ENCODE data around the gene ME2.
"Not testable (repeated sequence)": the region's sequence is repeated elsewhere in the genome, so short reads cannot be mapped to it uniquely, and the experiment has no call there.

The ME2 gene

DNA sequence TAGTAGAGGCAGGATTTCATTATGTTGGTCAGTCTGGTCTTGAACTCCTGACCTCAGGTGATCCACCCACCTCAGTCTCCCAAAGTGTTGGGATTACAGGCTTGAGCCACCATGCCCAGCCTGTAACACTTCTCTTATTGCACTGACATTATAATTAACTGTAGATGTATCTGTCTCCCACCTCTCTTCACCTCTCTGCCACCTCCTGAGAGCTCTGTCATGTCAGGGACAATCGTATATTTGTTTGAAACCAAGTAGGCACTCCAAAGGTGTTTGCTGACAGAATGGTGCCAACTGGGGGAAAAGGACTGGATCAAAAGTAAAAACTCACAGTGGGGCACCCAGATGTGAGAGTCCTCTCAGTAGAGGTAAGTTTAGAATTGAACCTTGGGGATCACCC lies 17.3 kb upstream of the ME2 start:
- no peak for DNase-seq (ENCODE audit: low read depth, low spot score)

DNA sequence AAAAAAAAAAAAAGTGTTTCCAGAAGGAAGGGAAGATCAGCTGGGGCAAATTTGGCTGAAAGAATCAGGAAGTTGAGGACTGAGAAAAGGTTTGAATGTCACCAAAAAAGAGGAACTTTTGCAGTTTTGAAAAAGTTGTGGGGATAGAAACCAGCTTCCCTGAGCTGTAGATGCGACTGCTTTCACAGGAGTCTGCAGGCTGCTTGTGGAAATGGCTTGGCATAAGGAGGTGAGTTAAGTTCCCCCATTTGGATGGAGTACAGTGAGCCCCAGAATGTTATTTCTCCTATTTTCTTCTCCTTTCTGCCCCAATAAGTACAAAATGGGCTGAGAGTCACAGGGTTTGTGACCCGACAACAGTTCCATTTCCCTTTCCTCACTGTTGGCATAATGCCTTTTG lies 16.5 kb upstream of the ME2 start:
- no peak for DNase-seq (ENCODE audit: low read depth, low spot score)

GRCh38 chr18:50863840-50864375 lies 15.0 kb upstream of the ME2 start:
- no peak for DNase-seq (ENCODE audit: low read depth, low spot score)

DNA sequence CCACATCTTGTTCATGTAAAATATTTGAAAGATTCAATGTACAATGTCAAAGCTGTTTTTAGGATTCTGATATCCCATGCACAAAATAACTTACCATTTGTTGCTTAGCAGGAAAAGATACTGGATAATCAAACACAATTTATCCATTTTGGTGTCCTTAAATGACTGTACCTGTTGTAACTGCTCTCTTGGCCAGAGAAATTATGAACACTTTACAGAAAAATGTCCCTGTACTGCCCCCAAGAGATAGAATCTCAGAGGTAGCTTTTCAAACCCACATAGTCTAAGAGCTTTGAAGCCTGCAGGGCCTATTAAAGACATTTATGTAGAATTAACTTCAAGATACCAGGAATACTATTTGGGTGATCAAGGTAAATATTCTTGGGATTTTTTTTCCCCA lies 12.2 kb upstream of the ME2 start:
- DNase-seq (ENCODE audit: low read depth, low spot score) = no peak

GRCh38 chr18:50869150-50869549 lies 9.8 kb upstream of the ME2 start:
- DNase-seq (ENCODE audit: low read depth, low spot score) = no peak

GRCh38 chr18:50870138-50870845 lies 8.6 kb upstream of the ME2 start:
- DNase-seq (ENCODE audit: low read depth, low spot score) = no peak

DNA sequence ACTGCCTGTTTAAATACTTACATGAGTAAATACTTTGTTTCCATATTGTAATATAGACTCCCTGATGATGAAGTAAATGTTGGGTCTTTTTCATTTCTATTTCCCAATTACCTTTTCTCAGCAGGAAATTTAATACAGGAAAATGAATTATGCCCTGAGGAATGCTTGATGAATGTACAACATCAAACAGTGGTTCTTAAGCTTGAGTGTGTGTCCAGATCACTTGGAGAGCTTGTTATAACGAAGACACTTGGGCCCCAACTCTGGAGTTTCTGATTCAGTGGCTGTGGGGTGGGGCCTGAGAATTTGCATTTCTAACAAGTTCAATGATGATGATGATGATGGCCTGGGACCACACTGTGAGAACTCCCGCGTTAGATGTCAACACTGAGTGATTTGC lies 7.1 kb upstream of the ME2 start:
- DNase-seq (ENCODE audit: low read depth, low spot score) = no peak

DNA sequence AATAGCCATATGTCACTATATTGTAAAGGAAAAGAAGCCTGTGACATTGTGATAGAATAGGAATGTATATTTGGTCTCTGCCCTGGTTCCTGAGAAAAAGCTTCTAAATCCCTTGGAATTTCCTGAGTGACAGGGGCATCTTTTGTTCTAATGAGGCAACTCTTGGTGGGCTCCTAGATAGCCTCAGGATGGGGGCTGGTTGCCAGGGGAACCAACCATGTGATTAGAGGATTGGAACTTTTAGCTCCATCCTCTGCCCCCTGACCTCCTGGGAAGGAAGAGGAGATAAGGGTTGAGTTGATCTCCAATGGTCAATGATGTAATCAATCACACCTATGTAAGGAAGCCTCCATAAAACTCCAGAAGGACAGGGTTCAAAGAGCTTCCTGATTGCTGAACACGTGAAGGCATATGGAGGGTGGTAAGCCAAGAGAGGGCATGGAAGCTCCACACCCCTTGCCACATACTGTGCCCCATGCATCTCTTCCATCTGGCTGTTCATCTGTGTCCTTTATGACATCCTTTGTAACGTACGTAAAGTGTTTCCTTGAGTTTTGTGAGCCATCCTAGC lies 2.9 kb upstream of the ME2 start:
- no peak for DNase-seq (ENCODE audit: low read depth, low spot score)

DNA sequence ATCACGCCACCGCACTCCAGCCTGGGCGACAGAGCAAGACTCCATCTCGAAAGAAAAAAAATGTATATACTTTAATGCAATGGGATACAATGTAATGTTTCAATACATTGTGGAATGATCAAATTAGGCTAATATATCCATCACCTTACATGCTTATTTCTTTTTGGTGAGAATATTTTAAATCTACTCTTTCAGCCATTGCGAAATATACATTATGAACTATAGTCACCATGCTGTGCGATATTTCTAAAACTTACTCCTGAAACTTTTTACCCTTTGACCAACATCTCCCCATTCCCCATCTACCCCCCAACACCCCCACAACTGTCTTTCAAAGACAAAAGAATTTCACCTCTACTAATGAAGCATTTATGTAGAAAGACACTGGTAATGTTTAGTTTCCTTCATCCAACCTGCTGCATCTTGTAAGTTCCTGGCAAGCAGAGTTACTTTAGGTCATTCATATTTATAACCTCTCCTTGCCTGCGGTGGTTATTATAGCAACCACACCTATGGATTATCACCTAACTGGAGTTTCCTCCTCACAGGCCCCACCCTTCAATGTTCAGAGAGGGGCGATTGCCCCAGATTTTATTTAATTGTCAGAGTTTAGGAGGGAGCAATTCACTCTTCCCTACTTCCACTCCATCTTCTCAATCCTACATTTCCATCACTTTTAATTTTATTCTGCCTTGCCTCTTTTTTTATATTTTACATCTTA lies 1.2 kb upstream of the ME2 start:
- no peak for DNase-seq (ENCODE audit: low read depth, low spot score)

DNA sequence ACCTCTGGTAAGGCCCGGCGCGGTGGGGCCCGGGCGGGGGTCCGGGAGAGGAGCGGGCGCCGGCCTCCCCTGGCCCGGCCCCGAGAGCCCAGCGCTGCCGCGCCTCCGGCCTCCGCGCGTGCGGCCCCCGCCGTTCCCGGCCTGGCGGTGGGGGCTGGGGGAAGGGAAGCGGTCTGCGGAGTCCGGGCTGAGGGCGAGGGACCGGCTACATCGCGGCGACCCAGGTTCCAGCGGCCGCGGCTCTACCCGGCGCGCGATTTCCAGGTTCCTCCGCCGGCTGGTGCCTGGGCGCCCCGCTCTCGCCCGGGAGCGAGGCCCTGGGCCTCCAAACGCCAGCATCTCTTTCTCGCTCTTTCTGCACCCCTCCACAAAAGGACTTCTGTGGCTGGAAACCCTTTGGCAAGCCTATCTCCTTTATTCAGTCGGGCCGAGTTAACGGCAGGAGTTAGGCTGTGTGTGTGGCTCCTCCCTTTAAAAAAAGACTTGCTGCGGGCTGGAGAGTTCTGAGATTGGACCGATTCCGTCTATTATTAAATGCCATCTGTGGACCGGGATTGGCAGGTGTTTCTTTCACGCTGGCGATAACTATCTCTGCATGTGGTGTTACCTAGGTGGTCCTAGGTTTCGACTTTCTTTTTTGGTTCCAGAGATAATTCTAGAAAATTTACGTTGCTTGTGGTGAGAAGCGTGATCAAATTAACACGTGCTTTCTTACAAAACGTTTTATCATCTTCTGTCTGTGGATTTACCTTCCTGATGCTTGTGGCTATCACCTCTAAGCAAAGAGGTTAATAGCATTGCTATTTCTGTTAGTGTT lies 592 bp downstream of the ME2 start:
- DNase-seq (ENCODE audit: low read depth, low spot score) = no peak

- DNase-seq (ENCODE audit: low read depth, low spot score) = no peak
These were observed 1.2 kb downstream of the ME2 start for GRCh38 chr18:50880119-50880465.

GRCh38 chr18:50880944-50881343 lies 2.0 kb downstream of the ME2 start:
- DNase-seq (ENCODE audit: low read depth, low spot score) = not testable (repeated sequence)

DNA sequence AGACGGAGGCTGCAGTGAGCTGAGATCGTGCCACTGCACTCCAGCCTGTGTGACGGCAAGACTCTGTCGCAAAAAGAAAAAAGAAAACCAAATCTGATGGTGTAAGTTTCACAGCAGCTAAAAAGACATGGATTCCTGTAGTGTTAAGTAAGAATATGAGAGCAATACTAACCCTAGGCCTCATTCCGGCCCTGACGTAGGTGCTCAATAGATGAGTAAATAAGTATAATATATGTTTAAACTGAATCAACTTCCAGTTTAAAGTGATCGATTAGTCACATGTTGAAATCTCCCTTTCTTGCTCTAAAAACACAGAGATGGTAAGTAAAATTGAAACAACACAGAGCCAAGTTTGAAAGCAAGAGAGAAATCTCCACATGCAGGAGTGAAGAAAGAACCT lies 8.0 kb downstream of the ME2 start:
- no peak for DNase-seq (ENCODE audit: low read depth, low spot score)

DNA sequence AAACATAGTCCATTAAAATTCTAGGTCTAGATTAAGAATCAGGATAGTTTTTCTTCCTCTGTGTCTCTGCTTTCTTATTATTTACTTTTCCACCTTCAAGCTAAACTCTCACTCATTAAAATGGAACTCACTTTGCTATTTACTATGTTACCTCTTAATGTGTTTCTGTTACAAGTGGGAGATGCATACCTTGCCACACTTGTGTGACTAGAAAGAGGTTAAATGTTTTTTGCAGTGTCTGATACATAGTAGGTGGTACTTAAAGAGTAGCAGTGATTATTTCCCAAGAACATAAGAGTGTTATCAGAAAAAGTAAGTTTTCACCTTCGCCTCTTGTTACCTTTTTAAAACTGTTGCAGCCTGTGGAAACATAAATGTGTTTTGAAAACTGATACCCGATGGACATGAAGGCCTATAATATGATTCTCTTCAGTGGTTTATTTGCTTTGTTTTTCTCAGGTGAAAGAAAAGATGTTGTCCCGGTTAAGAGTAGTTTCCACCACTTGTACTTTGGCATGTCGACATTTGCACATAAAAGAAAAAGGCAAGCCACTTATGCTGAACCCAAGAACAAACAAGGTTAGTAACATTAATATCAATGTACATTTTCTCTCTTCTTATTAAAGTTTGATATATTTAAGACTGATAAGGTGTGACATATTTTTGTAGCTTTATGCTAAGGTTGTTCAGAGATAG lies 16.6 kb downstream of the ME2 start:
- no peak for DNase-seq (ENCODE audit: low read depth, low spot score)

DNA sequence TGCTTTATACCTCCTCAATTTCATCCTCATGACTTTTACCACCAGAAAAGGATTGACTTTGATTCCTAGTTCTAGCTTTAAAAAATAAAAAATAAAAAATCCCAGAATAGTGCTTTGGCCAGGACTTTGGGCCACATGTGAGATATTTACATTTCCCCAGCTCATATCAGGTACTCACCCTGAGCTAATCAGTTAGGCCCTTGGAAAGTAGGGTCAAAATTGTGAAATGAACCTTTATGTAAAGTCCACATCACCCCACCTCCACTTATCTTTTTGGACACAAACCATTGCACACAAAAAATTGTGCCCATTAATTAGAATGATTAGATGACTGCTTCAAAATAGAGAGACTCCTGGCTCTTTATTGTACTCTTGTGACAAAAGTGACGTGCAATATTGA lies 17.2 kb downstream of the ME2 start:
- DNase-seq (ENCODE audit: low read depth, low spot score) = no peak

- no peak for DNase-seq (ENCODE audit: low read depth, low spot score)
These were observed 20.0 kb downstream of the ME2 start for GRCh38 chr18:50898919-50899318.

GRCh38 chr18:50902797-50903196 lies 23.9 kb downstream of the ME2 start:
- no peak for DNase-seq (ENCODE audit: low read depth, low spot score)

DNA sequence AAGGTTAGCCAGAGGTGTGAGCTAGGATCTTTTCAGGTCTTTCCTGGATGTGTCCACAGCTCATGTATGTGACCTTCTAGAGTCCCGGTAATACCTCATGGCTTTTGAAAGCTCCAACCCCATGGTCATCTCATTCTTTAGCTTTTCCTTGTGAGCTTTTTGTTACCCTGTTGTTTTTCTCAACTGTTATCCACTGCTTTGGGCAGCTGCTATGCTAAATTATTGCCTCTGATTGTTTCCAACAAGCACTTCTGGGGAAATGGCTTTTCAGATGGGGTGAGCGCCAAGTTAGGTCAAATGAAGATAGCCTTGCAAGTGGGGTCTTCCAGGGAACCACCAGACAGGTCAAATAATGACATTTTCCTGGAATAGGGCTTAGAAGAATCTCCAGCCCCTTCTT lies 27.9 kb downstream of the ME2 start:
- DNase-seq (ENCODE audit: low read depth, low spot score) = no peak

DNA sequence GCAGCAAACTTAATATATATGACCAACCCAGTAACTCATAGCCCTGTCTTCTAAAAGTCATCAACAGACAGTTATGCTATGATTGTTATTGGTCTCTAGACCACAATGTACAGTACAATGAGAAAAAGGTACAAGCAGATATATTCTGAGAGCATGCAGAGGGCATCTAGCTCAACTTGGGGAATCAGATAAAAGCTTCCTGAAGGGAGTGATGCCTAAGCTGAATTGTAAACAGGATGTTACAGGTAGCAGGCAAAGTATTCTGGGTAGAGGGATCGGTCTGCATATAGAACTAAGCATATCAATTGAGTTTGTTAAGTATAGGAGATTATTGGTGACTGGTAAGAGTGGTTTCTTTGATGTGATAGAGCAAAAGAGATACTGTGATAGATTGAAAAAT lies 30.3 kb downstream of the ME2 start:
- DNase-seq (ENCODE audit: low read depth, low spot score) = no peak

- no peak for DNase-seq (ENCODE audit: low read depth, low spot score)
These were observed 32.1 kb downstream of the ME2 start for GRCh38 chr18:50911006-50911405.

GRCh38 chr18:50917021-50917420 lies 38.1 kb downstream of the ME2 start:
- no peak for DNase-seq (ENCODE audit: low read depth, low spot score)

GRCh38 chr18:50918153-50918552 lies 39.2 kb downstream of the ME2 start:
- DNase-seq (ENCODE audit: low read depth, low spot score) = no peak

Measured in brain pericyte (primary cell).